ENCODE data around the gene AUTS2. TPM values are rescaled to one million over a fixed set of nuclear protein-coding genes. Genes with fewer than 3 reads are reported as not detected.

AUTS2 gene
- total and polyA plus RNA-seq, 10 donors: 6.1 to 54.8 (median 29.1) TPM

DNA sequence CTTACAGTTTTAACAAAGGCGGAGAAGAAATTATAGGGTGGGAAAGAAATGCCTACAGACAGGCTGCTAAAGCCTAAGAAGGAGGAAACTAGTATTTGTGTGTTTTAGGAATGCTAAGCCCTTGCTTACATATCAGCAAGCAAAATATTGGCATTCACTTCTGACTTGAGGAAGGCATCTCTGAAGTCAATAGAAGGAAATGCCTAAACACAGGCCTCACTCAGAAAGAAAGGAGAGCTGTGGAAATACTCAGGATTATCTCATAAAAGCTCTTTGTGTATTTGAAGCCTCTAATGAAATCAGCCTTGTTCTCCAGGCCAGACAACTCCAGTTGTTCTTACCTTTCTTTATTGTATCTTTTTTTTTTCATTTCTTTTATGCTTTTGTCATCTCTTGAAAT, 158.0 kb downstream of the AUTS2 start:
- no peak overlapping the region for H3K27ac ChIP-seq
- H3K27me3 ChIP-seq (replicated peaks in 1 of 7): no peaks in the 10 kb centered on the region
- intact Hi-C loops (cut with DNase I; ENCODE audit: low total_unique reads): no loop called here
- H3K4me1 ChIP-seq: peaks cover 0 to 7% (median 0%) of the 10 kb centered on the region in 6 donors
- WGBS, 5 donors: 79 to 92% (median 89%) methylated on average over 1 of the region's 1 CpG
- DNase-seq: no peak
- no peaks in the 10 kb centered on the region for H3K36me3 ChIP-seq
- TF ChIP-seq POLR2AphosphoS5 (IDR thresholded peaks at IDR 0.05) (no peak), POLR2A (IDR thresholded peaks at IDR 0.05) (no peak)
- TF ChIP-seq, protein P1, sequence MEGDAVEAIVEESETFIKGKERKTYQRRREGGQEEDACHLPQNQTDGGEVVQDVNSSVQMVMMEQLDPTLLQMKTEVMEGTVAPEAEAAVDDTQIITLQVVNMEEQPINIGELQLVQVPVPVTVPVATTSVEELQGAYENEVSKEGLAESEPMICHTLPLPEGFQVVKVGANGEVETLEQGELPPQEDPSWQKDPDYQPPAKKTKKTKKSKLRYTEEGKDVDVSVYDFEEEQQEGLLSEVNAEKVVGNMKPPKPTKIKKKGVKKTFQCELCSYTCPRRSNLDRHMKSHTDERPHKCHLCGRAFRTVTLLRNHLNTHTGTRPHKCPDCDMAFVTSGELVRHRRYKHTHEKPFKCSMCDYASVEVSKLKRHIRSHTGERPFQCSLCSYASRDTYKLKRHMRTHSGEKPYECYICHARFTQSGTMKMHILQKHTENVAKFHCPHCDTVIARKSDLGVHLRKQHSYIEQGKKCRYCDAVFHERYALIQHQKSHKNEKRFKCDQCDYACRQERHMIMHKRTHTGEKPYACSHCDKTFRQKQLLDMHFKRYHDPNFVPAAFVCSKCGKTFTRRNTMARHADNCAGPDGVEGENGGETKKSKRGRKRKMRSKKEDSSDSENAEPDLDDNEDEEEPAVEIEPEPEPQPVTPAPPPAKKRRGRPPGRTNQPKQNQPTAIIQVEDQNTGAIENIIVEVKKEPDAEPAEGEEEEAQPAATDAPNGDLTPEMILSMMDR (IDR thresholded peaks at IDR 0.05 in 8 of 11, conservative IDR thresholded peaks at IDR 0.05 in 3 of 11): no peak
- H3K4me3 ChIP-seq: no peak overlapping the region
- H3K9me3 ChIP-seq: no peaks in the 10 kb centered on the region

DNA sequence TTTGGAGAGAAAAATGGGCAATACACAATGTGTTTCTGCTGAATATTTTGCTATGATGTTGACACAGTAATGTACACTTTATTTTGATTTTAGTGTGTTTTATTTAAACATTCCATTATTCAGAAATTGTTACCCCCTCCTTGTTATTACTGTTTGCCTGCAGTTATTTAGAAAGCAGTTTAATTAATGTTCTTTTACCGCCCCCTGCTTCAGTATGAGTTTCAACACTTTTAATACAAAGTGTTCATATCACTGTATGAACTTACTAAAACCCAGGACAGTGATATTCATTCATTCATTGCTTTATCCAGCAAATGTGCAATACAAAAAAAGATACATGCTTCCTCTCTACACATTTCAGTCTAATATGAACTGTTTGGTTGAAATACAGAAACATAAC, 159.3 kb downstream of the AUTS2 start:
- Histone ChIP-seq H3K36me3 (no peaks in the 10 kb centered on the region), H3K4me3 (no peak overlapping the region), H3K27me3 (replicated peaks in 1 of 7) (no peaks in the 10 kb centered on the region), H3K9me3 (no peaks in the 10 kb centered on the region), H3K4me1 (peaks cover 0 to 7% (median 0%) of the 10 kb centered on the region in 6 donors), H3K27ac (no peak overlapping the region)
- TF ChIP-seq POLR2AphosphoS5 (IDR thresholded peaks at IDR 0.05) (no peak), POLR2A (IDR thresholded peaks at IDR 0.05) (no peak)
- TF ChIP-seq, protein P1 (IDR thresholded peaks at IDR 0.05 in 8 of 11, conservative IDR thresholded peaks at IDR 0.05 in 3 of 11): no peak
- no peak for DNase-seq
- 81 to 93% (median 89%) methylated on average over 1 of the region's 1 CpG for WGBS, 5 donors
- intact Hi-C loops (cut with DNase I; ENCODE audit: low total_unique reads): no loop called here

DNA sequence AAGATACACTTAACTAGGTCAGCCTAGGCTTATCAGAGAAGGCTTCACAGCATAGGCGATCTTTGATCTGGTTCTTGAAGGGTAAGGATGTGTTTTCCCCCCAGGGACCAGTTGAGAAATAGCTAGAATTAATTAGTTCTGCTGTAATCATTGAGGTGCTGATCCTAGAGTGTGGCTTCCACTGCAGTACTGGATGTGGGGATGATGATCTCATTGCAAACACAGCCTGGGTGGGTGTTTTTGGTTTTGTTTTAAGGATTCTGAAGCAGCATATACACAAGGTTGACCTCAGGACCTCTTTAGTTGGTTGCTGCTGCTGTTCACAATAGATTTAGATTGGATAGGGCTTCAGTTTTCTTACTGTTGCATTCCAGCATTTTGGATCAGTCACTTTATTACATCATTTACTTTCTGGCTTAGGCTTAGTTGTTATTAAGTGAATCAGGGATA, 159.7 kb downstream of the AUTS2 start:
- TF ChIP-seq POLR2A (IDR thresholded peaks at IDR 0.05) (no peak), POLR2AphosphoS5 (IDR thresholded peaks at IDR 0.05) (no peak)
- TF ChIP-seq, protein P1 (IDR thresholded peaks at IDR 0.05 in 8 of 11, conservative IDR thresholded peaks at IDR 0.05 in 3 of 11): no peak
- Histone ChIP-seq H3K4me3 (no peak overlapping the region), H3K4me1 (peaks cover 0 to 7% (median 0%) of the 10 kb centered on the region in 6 donors), H3K27me3 (replicated peaks in 1 of 7) (no peaks in the 10 kb centered on the region), H3K36me3 (no peaks in the 10 kb centered on the region), H3K9me3 (no peaks in the 10 kb centered on the region), H3K27ac (no peak overlapping the region)
- intact Hi-C loops (cut with DNase I; ENCODE audit: low total_unique reads): no loop called here
- no peak for DNase-seq
- 61 to 84% (median 68%) methylated on average over 1 of the region's 1 CpG for WGBS, 5 donors

DNA sequence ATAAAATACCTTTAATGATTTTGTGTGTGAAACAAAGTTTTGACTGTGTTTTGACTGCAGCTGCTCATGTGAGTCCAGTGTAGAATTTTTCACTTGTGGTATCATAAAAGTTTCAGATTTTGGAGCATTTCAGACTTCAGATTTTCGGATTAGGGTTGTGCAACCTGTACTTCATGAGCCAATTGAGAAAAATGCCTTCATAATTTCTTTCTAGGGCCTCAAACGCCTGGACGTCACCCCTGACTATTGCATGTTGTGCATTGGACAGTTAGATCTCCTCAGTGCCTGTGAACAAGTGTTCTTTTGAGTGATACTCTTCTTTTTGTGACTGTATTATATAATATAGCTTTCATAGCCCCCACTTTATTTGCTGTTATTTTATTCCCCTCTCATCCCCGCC, 161.1 kb downstream of the AUTS2 start:
- intact Hi-C loops (cut with DNase I; ENCODE audit: low total_unique reads): no loop called here
- peaks cover 0 to 3% (median 0%) of the 10 kb centered on the region in 6 donors for H3K4me1 ChIP-seq
- no peak overlapping the region for H3K4me3 ChIP-seq
- no peaks in the 10 kb centered on the region for H3K9me3 ChIP-seq
- TF ChIP-seq, protein P1 (IDR thresholded peaks at IDR 0.05 in 8 of 11, conservative IDR thresholded peaks at IDR 0.05 in 3 of 11): no peak
- TF ChIP-seq POLR2A (IDR thresholded peaks at IDR 0.05): no peak
- no peak for TF ChIP-seq POLR2AphosphoS5 (IDR thresholded peaks at IDR 0.05)
- no peaks in the 10 kb centered on the region for H3K27me3 ChIP-seq (replicated peaks in 1 of 7)
- no peak for DNase-seq
- H3K27ac ChIP-seq: no peak overlapping the region
- H3K36me3 ChIP-seq: no peaks in the 10 kb centered on the region
- 82 to 85% (median 83%) methylated on average over 4 of the region's 4 CpGs for WGBS, 5 donors

Data from spleen (tissue), 11 donors.